GM12878 (cell line): ENCODE results near the gene PMS1. TPM values are rescaled to one million over a fixed set of nuclear protein-coding genes. Genes with fewer than 3 reads are reported as not detected.
"Not testable (repeated sequence)": the region's sequence is repeated elsewhere in the genome, so short reads cannot be mapped to it uniquely, and the experiment has no call there.

Experiments
- ATAC-seq: fragments of 200-7000 bp; cut with Tn5 transposase; 3 replicates; pipeline ENCODE4 v1.9.1; 2020; ENCODE audit warnings: mild to moderate bottlenecking, moderate library complexity
- BruUV-seq: library from RNA; stranded (reverse); fragments of 400-500 nt; replicated peaks from 2 replicates; lab custom pipeline; 2021; lab: Mats Ljungman, UMichigan
- CTCF ChIA-PET: fragments of 300-600 bp; sonication (Branson Sonifier 250); formaldehyde crosslinking; extraction: SDS; loops from one replicate; lab custom pipeline; 2021; ENCODE audit warnings: inconsistent platforms; lab: Yijun Ruan, JAX
- POLR2A ChIA-PET: fragments of 350-600 bp; formaldehyde crosslinking; extraction: SDS; loops from one replicate; lab custom pipeline; 2021; ENCODE audit warnings: inconsistent platforms; lab: Charles Lee
- RAD21 ChIA-PET: fragments of 300-600 bp; sonication (Branson Sonifier 250); formaldehyde crosslinking; loops from one replicate; lab custom pipeline; 2023; ENCODE audit warnings: antibody characterized with exemption; ENCODE audit not compliant: unreplicated experiment; lab: Charles Lee
- SMC1A ChIA-PET: fragments of 300-600 bp; sonication (Branson Sonifier 250); formaldehyde crosslinking; loops from one replicate; lab custom pipeline; 2023; ENCODE audit not compliant: unreplicated experiment, uncharacterized antibody; lab: Charles Lee
- DNase-seq: peaks from one replicate; pipeline ENCODE4 v3.0.0-alpha.2; 2011; ENCODE audit warnings: low read depth, low spot score
- FAIRE-seq: peaks from 3 replicates; lab custom pipeline; 2011; peaks lifted over from hg19 to GRCh38; lab: Jason Lieb, UNC
- H2AFZ ChIP-seq: 2 replicates; pipeline ENCODE4 v1.6.0; 2011; ENCODE audit warnings: low read depth, low read length, control low read depth; ENCODE audit not compliant: control insufficient read depth
- H3K27ac ChIP-seq: 2 replicates; pipeline ENCODE4 v1.5.1; 2011; ENCODE audit warnings: control low read depth; ENCODE audit not compliant: control insufficient read depth, insufficient read depth
- H3K27me3 ChIP-seq, 2 experiments: replicated peaks in 1 of 2; 2 replicates each; pipeline versions ENCODE4 v1.6.0 to v1.6.1; 2011; ENCODE audit warnings: low read length in 1 of 2; ENCODE audit not compliant: control insufficient read depth in 2 of 2, insufficient read depth in 2 of 2
- H3K36me3 ChIP-seq, 2 experiments: 2 replicates each; pipeline ENCODE4 v1.5.1; 2011; ENCODE audit warnings: low read length in 1 of 2; ENCODE audit not compliant: control insufficient read depth in 2 of 2, insufficient read depth in 2 of 2
- H3K4me1 ChIP-seq: 2 replicates; pipeline ENCODE4 v1.6.1; 2011; ENCODE audit warnings: mild to moderate bottlenecking, low read length, moderate library complexity, mixed read lengths; ENCODE audit not compliant: control insufficient read depth, insufficient read depth
- H3K4me2 ChIP-seq: 2 replicates; pipeline ENCODE4 v1.6.0; 2011; ENCODE audit warnings: control low read depth; ENCODE audit not compliant: control insufficient read depth, insufficient read depth
- H3K4me3 ChIP-seq: fragments of 200-600 bp; sonication (generic); 2 replicates; pipeline ENCODE4 v1.5.1; 2016
- H3K79me2 ChIP-seq: 2 replicates; pipeline ENCODE4 v1.6.0; 2011; ENCODE audit warnings: low read length; ENCODE audit not compliant: control insufficient read depth, insufficient read depth
- H3K9ac ChIP-seq: 2 replicates; pipeline ENCODE4 v1.8.0; 2011; ENCODE audit warnings: low read length, control low read depth, mixed read lengths; ENCODE audit not compliant: control insufficient read depth, insufficient read depth
- H3K9me3 ChIP-seq: replicated peaks from 3 replicates; pipeline ENCODE4 v1.5.1; 2011; ENCODE audit warnings: mild to moderate bottlenecking, low read length; ENCODE audit not compliant: control insufficient read depth, insufficient read depth
- H4K20me1 ChIP-seq: 2 replicates; pipeline ENCODE4 v1.6.0; 2011; ENCODE audit not compliant: control insufficient read depth, insufficient read depth
- CBX3 ChIP-seq: fragments of 200-600 bp; sonication (generic); IDR thresholded peaks from 2 replicates; pipeline ENCODE4 v1.6.1; 2016; ENCODE audit warnings: low read depth, borderline replicate concordance
- CBX5 ChIP-seq: sonication (generic); IDR thresholded peaks from 2 replicates; pipeline ENCODE4 v1.6.1; 2016; ENCODE audit warnings: low read depth, moderate library complexity, mild to moderate bottlenecking, inconsistent platforms
- FOXK2 ChIP-seq: fragments of 450-650 bp; IDR thresholded peaks from 2 replicates; pipeline ENCODE4 v1.6.1; 2017; ENCODE audit warnings: mild to moderate bottlenecking, moderate library complexity
- GABPA ChIP-seq: IDR thresholded peaks from 2 replicates; pipeline ENCODE4 v1.6.1; 2014; ENCODE audit warnings: antibody characterized with exemption, low read depth, mild to moderate bottlenecking, inconsistent platforms
- NFYB ChIP-seq: IDR thresholded peaks from 2 replicates; pipeline ENCODE4 v1.6.1; 2011; ENCODE audit warnings: low read depth, mild to moderate bottlenecking, low read length, improper control_type of control experiment, moderate library complexity; ENCODE audit not compliant: insufficient read depth
- WGBS: methylation state at CpG from one replicate; pipeline ENCODE4 v1.1.6; 2016; ENCODE audit warnings: low lambda C conversion rate; ENCODE audit not compliant: insufficient replicate concordance, insufficient coverage; ENCODE audit errors: missing lambda C conversion rate; 5-methylcytosine and 5-hydroxymethylcytosine counted together
- in situ Hi-C: fragments of 300-500 bp; cut with MboI; formaldehyde crosslinking; loops from 9 replicates; pipeline ENCODE4 v1.14.3; 2018; ENCODE audit warnings: mixed read lengths
- intact Hi-C: fragments of 100-400 bp; cut with micrococcal nuclease; formaldehyde crosslinking; loops from one replicate; pipeline ENCODE4 v1.14.2; 2022; ENCODE audit not compliant: unreplicated experiment
- polyA plus RNA-seq, 11 experiments: library from polyadenylated mRNA; depleted of rRNA in 4 of 11; unstranded in 6 of 11; stranded (reverse) in 5 of 11; fragments of >200 nt; fragmentation: Nextera tagmentation in 4 of 11; fragmentation: Illumina TruSeq in 1 of 11; extraction: Ambion mirVana in 4 of 11; extraction: Trizol in 1 of 11; gene quantifications; 1 replicate in 1 of 11; 2 replicates in 10 of 11; pipeline versions ENCODE4 v1.2.1 to v1.2.3, GENCODE V29; 2011 to 2016; ENCODE audit warnings: inconsistent platforms in 2 of 11, missing spikeins in 2 of 11, low read depth in 1 of 11
- total RNA-seq, 4 experiments: library from RNA; depleted of rRNA in 3 of 4; stranded (reverse); fragments of >200 nt in 3 of 4; fragmentation: Illumina TruSeq in 1 of 4; extraction: Trizol in 1 of 4; gene quantifications; 2 replicates each; pipeline versions ENCODE4 v1.2.1 to v1.2.3, GENCODE V29; 2013 to 2021
- TF ChIP-seq, protein P1 (sequence below): fragments of 450-650 bp; IDR thresholded peaks from 2 replicates; pipeline ENCODE4 v1.6.1; 2017; ENCODE audit warnings: antibody characterized with exemption, mild to moderate bottlenecking, moderate library complexity
- TF ChIP-seq, protein P2 (sequence below), 3 experiments: IDR thresholded peaks in 2 of 3; conservative IDR thresholded peaks in 1 of 3; 2 replicates each; pipeline ENCODE4 v1.5.1; 2011; ENCODE audit warnings: low read depth in 3 of 3, low read length in 3 of 3, mild to moderate bottlenecking in 3 of 3, control low read depth in 2 of 3, moderate library complexity in 2 of 3, inconsistent platforms in 1 of 3, mixed read lengths in 1 of 3; ENCODE audit not compliant: control insufficient read depth in 2 of 3, insufficient read depth in 1 of 3; ENCODE audit errors: extremely low read depth in 1 of 3
- TF ChIP-seq, protein P3 (sequence below): fragments of 450-650 bp; conservative IDR thresholded peaks from 2 replicates; pipeline ENCODE4 v1.6.1; 2017; ENCODE audit warnings: mild to moderate bottlenecking, moderate library complexity

PMS1 gene
- total and polyA plus RNA-seq, 10 of the 15 experiments (the other 5 are each of a cell fraction or from before 2014, with no cell fraction given) = 18.7 to 50.6 (median 29.5) TPM

DNA sequence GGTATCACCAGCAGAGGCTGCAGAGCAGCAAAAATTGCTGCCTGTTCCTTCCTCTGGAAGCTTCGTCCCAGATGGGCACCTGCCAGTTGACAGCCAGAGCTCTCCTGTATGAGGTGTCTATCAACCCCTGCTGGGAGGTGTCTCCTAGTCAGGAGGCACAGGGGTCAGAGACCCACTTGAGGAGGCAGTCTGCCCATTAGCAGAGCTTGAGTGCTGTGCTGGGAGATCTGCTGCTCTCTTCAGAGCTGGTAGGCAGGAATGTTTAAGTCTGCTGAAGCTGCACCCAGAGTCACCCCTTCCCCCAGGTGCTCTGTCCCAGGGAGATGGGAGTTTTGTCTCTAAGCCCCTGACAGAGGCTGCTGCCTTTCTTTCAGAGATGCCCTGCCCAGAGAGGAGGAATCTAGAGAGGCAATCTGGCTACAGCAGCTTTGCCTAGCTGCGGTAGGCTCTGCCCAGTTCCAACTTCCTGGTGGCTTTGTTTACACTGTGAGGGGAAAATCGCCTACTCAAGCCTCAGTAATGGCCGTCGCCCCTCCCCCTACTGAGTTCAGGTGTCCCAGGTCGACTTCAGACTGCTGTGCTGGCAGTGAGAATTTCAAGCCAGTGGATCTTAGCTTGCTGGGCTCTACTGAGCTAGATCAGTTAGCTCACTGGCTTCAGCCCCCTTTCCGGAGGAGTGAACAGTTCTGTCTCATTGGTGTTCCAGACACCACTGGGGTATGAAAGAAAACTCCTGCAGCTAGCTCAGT is 108.5 kb downstream of the PMS1 start:
- H3K4me1 ChIP-seq, DNase-seq, FAIRE-seq, H3K36me3 ChIP-seq, H3K9me3 ChIP-seq, H4K20me1 ChIP-seq, H3K27me3 ChIP-seq, H2AFZ ChIP-seq, H3K79me2 ChIP-seq, H3K9ac ChIP-seq, intact Hi-C loops, in situ Hi-C loops, H3K4me3 ChIP-seq, BruUV-seq, CTCF ChIA-PET, RAD21 ChIA-PET, H3K27ac ChIP-seq, ATAC-seq, H3K4me2 ChIP-seq, SMC1A ChIA-PET: not testable (repeated sequence)
- POLR2A ChIA-PET = interaction anchor here (0.6 kb wide), 1 partner anchor 57 kb away, joined by 4 read pairs; no protein-coding TSS in a partner anchor
- WGBS = 42% methylated on average over 7 of the region's 7 CpGs

DNA sequence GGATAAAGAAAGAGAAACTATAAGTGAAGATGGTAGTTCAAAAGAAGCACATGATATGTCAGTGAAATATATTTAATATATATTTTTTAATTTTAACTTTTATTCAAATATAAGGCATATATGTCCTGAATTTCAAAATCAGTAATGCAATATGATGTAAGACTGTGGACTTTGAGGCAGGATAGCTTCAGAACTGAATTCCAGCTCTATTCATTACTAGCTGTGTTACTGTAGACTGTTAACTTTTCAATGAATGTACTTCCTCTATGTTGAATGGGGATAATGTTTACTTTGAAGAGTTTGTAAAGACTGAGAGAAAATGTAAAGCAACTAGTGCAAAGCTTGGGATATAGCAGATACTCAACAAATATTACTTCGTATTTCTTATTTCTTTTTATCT is 112.6 kb downstream of the PMS1 start:
- H3K4me3 ChIP-seq = no peak overlapping the region
- no peaks in the 10 kb centered on the region for H3K27me3 ChIP-seq
- no TSS peak for BruUV-seq
- in situ Hi-C loops (no loop called here), intact Hi-C loops (no loop called here)
- ChIA-PET SMC1A (interaction anchor here (1.0 kb wide), 1 partner anchor 53 kb away, joined by 4 read pairs; no protein-coding TSS in a partner anchor), CTCF (interaction anchor here (0.7 to 1.0 kb wide), 3 partner anchors 19 to 109 kb away, joined by 3 read pairs; no protein-coding TSS in a partner anchor), RAD21 (no interaction called here), POLR2A (no interaction called here)
- H3K4me2 ChIP-seq = no peak overlapping the region
- H3K4me1 ChIP-seq = no peaks in the 10 kb centered on the region
- DNase-seq (no peak), ATAC-seq (no peak), FAIRE-seq (no peak)
- H3K79me2 ChIP-seq = no peaks in the 10 kb centered on the region
- 61% methylated on average over 1 of the region's 1 CpG for WGBS
- H4K20me1 ChIP-seq = no peaks in the 10 kb centered on the region
- H3K9me3 ChIP-seq = no peaks in the 10 kb centered on the region
- H3K36me3 ChIP-seq = no peaks in the 10 kb centered on the region
- no peak overlapping the region for H2AFZ ChIP-seq
- H3K9ac ChIP-seq = no peak overlapping the region
- no peak overlapping the region for H3K27ac ChIP-seq
- TF ChIP-seq, protein P1, sequence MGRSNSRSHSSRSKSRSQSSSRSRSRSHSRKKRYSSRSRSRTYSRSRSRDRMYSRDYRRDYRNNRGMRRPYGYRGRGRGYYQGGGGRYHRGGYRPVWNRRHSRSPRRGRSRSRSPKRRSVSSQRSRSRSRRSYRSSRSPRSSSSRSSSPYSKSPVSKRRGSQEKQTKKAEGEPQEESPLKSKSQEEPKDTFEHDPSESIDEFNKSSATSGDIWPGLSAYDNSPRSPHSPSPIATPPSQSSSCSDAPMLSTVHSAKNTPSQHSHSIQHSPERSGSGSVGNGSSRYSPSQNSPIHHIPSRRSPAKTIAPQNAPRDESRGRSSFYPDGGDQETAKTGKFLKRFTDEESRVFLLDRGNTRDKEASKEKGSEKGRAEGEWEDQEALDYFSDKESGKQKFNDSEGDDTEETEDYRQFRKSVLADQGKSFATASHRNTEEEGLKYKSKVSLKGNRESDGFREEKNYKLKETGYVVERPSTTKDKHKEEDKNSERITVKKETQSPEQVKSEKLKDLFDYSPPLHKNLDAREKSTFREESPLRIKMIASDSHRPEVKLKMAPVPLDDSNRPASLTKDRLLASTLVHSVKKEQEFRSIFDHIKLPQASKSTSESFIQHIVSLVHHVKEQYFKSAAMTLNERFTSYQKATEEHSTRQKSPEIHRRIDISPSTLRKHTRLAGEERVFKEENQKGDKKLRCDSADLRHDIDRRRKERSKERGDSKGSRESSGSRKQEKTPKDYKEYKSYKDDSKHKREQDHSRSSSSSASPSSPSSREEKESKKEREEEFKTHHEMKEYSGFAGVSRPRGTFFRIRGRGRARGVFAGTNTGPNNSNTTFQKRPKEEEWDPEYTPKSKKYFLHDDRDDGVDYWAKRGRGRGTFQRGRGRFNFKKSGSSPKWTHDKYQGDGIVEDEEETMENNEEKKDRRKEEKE = no peak
- no peak for TF ChIP-seq CBX5
- TF ChIP-seq FOXK2 = no peak
- TF ChIP-seq NFYB = no peak
- TF ChIP-seq GABPA = no peak
- TF ChIP-seq, protein P2, sequence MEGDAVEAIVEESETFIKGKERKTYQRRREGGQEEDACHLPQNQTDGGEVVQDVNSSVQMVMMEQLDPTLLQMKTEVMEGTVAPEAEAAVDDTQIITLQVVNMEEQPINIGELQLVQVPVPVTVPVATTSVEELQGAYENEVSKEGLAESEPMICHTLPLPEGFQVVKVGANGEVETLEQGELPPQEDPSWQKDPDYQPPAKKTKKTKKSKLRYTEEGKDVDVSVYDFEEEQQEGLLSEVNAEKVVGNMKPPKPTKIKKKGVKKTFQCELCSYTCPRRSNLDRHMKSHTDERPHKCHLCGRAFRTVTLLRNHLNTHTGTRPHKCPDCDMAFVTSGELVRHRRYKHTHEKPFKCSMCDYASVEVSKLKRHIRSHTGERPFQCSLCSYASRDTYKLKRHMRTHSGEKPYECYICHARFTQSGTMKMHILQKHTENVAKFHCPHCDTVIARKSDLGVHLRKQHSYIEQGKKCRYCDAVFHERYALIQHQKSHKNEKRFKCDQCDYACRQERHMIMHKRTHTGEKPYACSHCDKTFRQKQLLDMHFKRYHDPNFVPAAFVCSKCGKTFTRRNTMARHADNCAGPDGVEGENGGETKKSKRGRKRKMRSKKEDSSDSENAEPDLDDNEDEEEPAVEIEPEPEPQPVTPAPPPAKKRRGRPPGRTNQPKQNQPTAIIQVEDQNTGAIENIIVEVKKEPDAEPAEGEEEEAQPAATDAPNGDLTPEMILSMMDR (IDR thresholded peaks at IDR 0.05 in 2 of 3, conservative IDR thresholded peaks at IDR 0.05 in 1 of 3; ENCODE audit: control insufficient read depth in 2 of 3, extremely low read depth in 1 of 3, insufficient read depth in 1 of 3, low read depth in 3 of 3, low read length in 3 of 3) = no peak
- TF ChIP-seq CBX3 = no peak
- TF ChIP-seq, protein P3, sequence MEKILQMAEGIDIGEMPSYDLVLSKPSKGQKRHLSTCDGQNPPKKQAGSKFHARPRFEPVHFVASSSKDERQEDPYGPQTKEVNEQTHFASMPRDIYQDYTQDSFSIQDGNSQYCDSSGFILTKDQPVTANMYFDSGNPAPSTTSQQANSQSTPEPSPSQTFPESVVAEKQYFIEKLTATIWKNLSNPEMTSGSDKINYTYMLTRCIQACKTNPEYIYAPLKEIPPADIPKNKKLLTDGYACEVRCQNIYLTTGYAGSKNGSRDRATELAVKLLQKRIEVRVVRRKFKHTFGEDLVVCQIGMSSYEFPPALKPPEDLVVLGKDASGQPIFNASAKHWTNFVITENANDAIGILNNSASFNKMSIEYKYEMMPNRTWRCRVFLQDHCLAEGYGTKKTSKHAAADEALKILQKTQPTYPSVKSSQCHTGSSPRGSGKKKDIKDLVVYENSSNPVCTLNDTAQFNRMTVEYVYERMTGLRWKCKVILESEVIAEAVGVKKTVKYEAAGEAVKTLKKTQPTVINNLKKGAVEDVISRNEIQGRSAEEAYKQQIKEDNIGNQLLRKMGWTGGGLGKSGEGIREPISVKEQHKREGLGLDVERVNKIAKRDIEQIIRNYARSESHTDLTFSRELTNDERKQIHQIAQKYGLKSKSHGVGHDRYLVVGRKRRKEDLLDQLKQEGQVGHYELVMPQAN = no peak
